GM12878 (cell line): ENCODE data around the gene GNRHR.

ENCODE experiments used
- JUND ChIP-seq: IDR thresholded peaks from 2 replicates; pipeline ENCODE4 v1.6.1; 2012; ENCODE audit warnings: low read depth, mild to moderate bottlenecking, low read length, improper control_type of control experiment, moderate library complexity
- ZNF207 ChIP-seq: fragments of 450-650 bp; IDR thresholded peaks from 2 replicates; pipeline ENCODE4 v1.6.1; 2014; ENCODE audit warnings: antibody characterized with exemption, mild to moderate bottlenecking, borderline replicate concordance

DNA sequence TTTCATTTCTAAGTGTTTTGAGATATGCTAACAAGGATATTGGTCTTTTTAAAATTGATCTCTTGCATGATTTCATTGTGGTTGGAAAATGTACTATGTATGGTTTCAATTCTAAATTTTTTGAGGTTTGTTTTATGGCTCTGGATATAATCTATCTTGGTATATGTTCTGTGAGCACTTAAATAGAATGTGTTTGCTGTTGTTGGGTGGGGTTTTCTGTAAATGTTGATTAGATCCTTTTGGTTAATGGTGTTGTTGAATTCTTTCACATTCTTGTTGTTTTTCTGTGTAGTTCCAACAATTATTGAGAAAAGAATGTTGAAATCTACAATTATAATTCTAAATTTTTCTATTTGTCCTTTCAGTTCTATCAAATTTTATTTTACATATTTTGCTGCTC is 42.6 kb upstream of the GNRHR start:
- TF ChIP-seq ZNF207: no peak
- TF ChIP-seq JUND: no peak
